AG08396 (cell line): ENCODE data around the gene ADORA2B.
"Not testable (repeated sequence)": the region's sequence is repeated elsewhere in the genome, so short reads cannot be mapped to it uniquely, and the experiment has no call there.

Experiments
- DNase-seq: peaks from one replicate; pipeline ENCODE4 v3.0.0; 2012; ENCODE audit warnings: low spot score, mixed read lengths

Gene ADORA2B

GRCh38 chr17:15944759-15945526 is at the start of gene ADORA2B:
ADORA2B (plus strand) TSS chr17:15945130; CDS start chr17:15945249, 119 bp downstream.
- peak; percentile 93 for DNase-seq

- no peak for DNase-seq
Measured at GRCh38 chr17:15896277-15896676, 48.7 kb upstream of the ADORA2B start.

GRCh38 chr17:15896834-15897233 is 48.1 kb upstream of the ADORA2B start:
- no peak for DNase-seq

- not testable (repeated sequence) for DNase-seq
Measured at GRCh38 chr17:15899596-15899995, 45.3 kb upstream of the ADORA2B start.

- DNase-seq, result no peak
Measured at GRCh38 chr17:15900871-15901270, 44.1 kb upstream of the ADORA2B start.

GRCh38 chr17:15905236-15905635 is 39.7 kb upstream of the ADORA2B start:
- DNase-seq, result not testable (repeated sequence)

- no peak for DNase-seq
Measured at GRCh38 chr17:15907290-15907689, 37.6 kb upstream of the ADORA2B start.

- no peak for DNase-seq
Measured at GRCh38 chr17:15908378-15908777, 36.6 kb upstream of the ADORA2B start.

- no peak for DNase-seq
Measured at GRCh38 chr17:15909481-15909991, 35.4 kb upstream of the ADORA2B start.

GRCh38 chr17:15910791-15911190 is 34.1 kb upstream of the ADORA2B start:
- no peak for DNase-seq

GRCh38 chr17:15911701-15912100 is 33.2 kb upstream of the ADORA2B start:
- not testable (repeated sequence) for DNase-seq

- no peak for DNase-seq
Measured at GRCh38 chr17:15912416-15912955, 32.4 kb upstream of the ADORA2B start.

GRCh38 chr17:15913826-15914225 is 31.1 kb upstream of the ADORA2B start:
- no peak for DNase-seq

- DNase-seq, result no peak
Measured at GRCh38 chr17:15914400-15915170, 30.3 kb upstream of the ADORA2B start.

- DNase-seq, result no peak
Measured at GRCh38 chr17:15915961-15916360, 29.0 kb upstream of the ADORA2B start.

GRCh38 chr17:15917021-15917437 is 27.9 kb upstream of the ADORA2B start:
- no peak for DNase-seq

- no peak for DNase-seq
Measured at GRCh38 chr17:15917438-15918027, 27.4 kb upstream of the ADORA2B start.

GRCh38 chr17:15918261-15918660 is 26.7 kb upstream of the ADORA2B start:
- DNase-seq, result no peak

GRCh38 chr17:15918661-15919259 is 26.2 kb upstream of the ADORA2B start:
- no peak for DNase-seq

- DNase-seq, result no peak
Measured at GRCh38 chr17:15919466-15919865, 25.5 kb upstream of the ADORA2B start.

- peak; percentile 76 for DNase-seq
Measured at GRCh38 chr17:15920758-15921239, 24.1 kb upstream of the ADORA2B start.

GRCh38 chr17:15921640-15922039 is 23.3 kb upstream of the ADORA2B start:
- no peak for DNase-seq
